ENCODE measurements around the gene CLK2. TPM values are rescaled to one million over a fixed set of nuclear protein-coding genes. Genes with fewer than 3 reads are reported as not detected.

The CLK2 gene
- total and polyA plus RNA-seq, 7 experiments from 2014 or later = 16.7 to 137 (median 73.7) TPM

DNA sequence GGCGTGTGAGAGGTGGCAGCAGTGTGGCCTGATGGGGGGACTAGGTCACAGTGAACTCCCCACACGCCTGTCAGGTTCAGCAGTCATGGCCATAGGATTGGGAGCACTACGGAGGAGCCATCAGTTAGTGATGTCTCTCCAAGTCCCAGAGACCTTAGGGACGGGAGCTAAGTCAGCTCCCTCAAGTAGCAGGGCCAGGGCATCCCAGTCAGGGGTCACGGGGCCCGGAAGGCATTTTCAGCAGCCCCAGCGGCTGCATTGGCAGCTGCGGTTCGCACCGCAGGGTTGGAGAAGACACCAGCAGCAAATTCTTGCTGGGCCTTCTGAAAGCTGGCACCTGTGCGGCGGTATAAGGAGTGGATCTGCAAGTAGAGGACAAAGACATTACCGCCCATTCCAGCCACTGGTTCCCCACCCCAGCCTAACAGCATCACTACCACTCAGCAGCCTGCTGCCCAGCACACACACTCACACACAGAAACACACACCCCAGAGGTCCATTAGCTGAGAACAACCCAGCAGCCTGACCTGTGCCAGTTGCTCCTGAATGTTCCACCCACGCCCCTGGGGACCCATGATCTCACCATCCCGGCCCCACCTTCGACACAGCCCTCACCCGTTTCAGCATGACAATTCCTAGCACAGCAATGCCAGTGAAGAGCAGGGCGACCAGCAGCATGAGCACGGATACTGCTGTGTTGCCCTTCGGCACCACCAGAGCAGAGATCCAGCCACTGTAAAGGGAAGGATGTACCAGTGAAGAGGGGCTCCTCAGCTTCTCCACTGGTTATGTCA is 17.0 kb downstream of the CLK2 start:
- H3K27ac Mint-ChIP-seq = peak overlapping the region; percentile 18 to 75 (median 46)
- ChIA-PET POLR2A (interaction anchor here (0.9 to 2.2 kb wide), 4 partner anchors 11 to 489 kb away, joined by 3 to 8 read pairs (median 3); no protein-coding TSS in a partner anchor), CTCF (interaction anchor here (0.7 to 1.3 kb wide), 2 partner anchors 66 to 78 kb away, joined by 3 read pairs; no protein-coding TSS in a partner anchor)
- H3K4me1 Mint-ChIP-seq = peaks cover 27 to 51% (median 44%) of the 10 kb centered on the region in 7 donors
- intact Hi-C loops (cut with micrococcal nuclease) = loop anchor here in 1 of 2 donors (5.0 to 10.0 kb wide), 2 partner anchors 49 to 249 kb away; partner anchors contain the start of genes MTX1 and THBS3
- ATAC-seq = no peak
- H3K9me3 Mint-ChIP-seq = peaks cover 0 to 1% (median 0%) of the 10 kb centered on the region in 11 donors
- no peaks in the 10 kb centered on the region for H3K27me3 Mint-ChIP-seq
- Histone ChIP-seq H3K27me3 (ENCODE audit: control insufficient read depth in 2 of 2, insufficient read depth in 2 of 2, low read length in 2 of 2) (no peaks in the 10 kb centered on the region), H3K4me1 (ENCODE audit: control insufficient read depth in 2 of 2, insufficient read depth in 2 of 2, low read length in 2 of 2) (peaks cover 13 to 22% of the 10 kb centered on the region in 2 donors), H3K27ac (ENCODE audit: low read depth, low read length) (peak overlapping the region; percentile 63), H3K4me3 (ENCODE audit: low read length) (no peak overlapping the region), H3K36me3 (ENCODE audit: control insufficient read depth in 2 of 3, insufficient read depth in 3 of 3, low read length in 3 of 3) (peaks cover 0 to 33% (median 6%) of the 10 kb centered on the region in 3 experiments), H3K9me3 (ENCODE audit: control insufficient read depth in 2 of 3, low read length in 3 of 3) (no peaks in the 10 kb centered on the region)
- peak overlapping the region; percentile 63 to 85 (median 76) for H3K4me3 Mint-ChIP-seq
- H3K36me3 Mint-ChIP-seq = peaks cover 0 to 22% (median 18%) of the 10 kb centered on the region in 5 donors
- DNase-seq = no peak

- Histone ChIP-seq H3K4me3 (ENCODE audit: low read length) (peak within 1 kb of the TSS; percentile 68), H3K36me3 (ENCODE audit: control insufficient read depth in 2 of 3, insufficient read depth in 3 of 3, low read length in 3 of 3) (peaks cover 0 to 30% (median 6%) of the 10 kb centered on the region in 3 experiments), H3K27me3 (ENCODE audit: control insufficient read depth in 2 of 2, insufficient read depth in 2 of 2, low read length in 2 of 2) (no peaks in the 10 kb centered on the region), H3K27ac (ENCODE audit: low read depth, low read length) (peak within 1 kb of the TSS; percentile 63), H3K4me1 (ENCODE audit: control insufficient read depth in 2 of 2, insufficient read depth in 2 of 2, low read length in 2 of 2) (peaks cover 7 to 14% of the 10 kb centered on the region in 2 donors), H3K9me3 (ENCODE audit: control insufficient read depth in 2 of 3, low read length in 3 of 3) (no peaks in the 10 kb centered on the region)
- Mint-ChIP-seq H3K27ac (peak within 1 kb of the TSS; percentile 28 to 88 (median 72)), H3K9me3 (peaks cover 0 to 1% (median 0%) of the 10 kb centered on the region in 11 donors), H3K4me1 (peaks cover 21 to 49% (median 42%) of the 10 kb centered on the region in 7 donors), H3K4me3 (peak within 1 kb of the TSS; percentile 68 to 85 (median 82)), H3K27me3 (no peaks in the 10 kb centered on the region), H3K36me3 (peaks cover 0 to 21% (median 16%) of the 10 kb centered on the region in 5 donors)
- CTCF ChIA-PET = interaction anchor here (0.6 to 1.3 kb wide), 3 partner anchors 52 to 82 kb away, joined by 3 to 7 read pairs (median 4); partner anchors contain the start of gene KRTCAP2
- intact Hi-C loops (cut with micrococcal nuclease) = loop anchor here (1.0 to 10.0 kb wide), 5 partner anchors 17 to 249 kb away; partner anchors contain the start of genes CLK2 (in 2 of the 2), MTX1 (in 1 of the 2) and THBS3 (in 1 of the 2)
- ATAC-seq (peak; percentile 72), DNase-seq (peak; percentile 51 to 83 (median 66))
- POLR2A ChIA-PET = interaction anchor here (0.7 to 2.2 kb wide), 3 partner anchors 10 to 602 kb away, joined by 3 to 8 read pairs (median 5); partner anchors contain the start of gene GON4L
Measured at GRCh38 chr1:155255243-155256007, 17.9 kb downstream of the CLK2 start, which contains the start of gene ENTREP3. Gene ENTREP3, minus strand, starts transcription at chr1:155255483. Its CDS starts 606 bp downstream, at chr1:155254877.

DNA sequence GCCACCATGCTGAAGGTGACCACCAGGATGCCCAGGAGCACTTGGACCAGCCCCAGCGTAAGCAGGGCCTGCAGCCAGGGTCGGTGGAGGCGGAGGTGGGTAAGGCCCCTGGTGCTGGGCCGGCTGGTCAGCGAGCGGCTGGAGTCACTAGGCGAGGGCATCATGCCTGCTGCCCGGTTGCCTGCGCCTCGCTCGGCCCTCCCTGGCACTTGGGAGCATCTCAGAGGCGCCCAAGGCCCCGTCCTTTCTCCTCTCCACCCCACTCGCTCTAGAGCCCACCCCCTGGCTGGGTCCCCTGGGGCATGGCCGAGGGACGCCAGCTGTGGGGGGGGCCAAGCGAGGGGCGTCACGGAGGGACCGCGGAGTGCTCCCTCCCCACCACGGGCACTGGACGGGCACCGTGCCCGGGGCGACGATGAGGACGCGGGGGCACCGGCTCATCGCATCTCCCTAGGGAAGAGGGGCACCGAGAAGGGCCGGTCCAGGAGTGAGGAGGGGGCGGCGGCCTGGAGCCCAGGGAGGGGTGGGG is 18.5 kb downstream of the CLK2 start:
- peak overlapping the region; percentile 68 to 85 (median 82) for H3K4me3 Mint-ChIP-seq
- CTCF ChIA-PET = interaction anchor here (0.6 to 1.3 kb wide), 3 partner anchors 53 to 82 kb away, joined by 3 to 7 read pairs (median 4); partner anchors contain the start of gene KRTCAP2
- H3K27ac Mint-ChIP-seq = peak overlapping the region in 5 of 9 donors; percentile 22 to 88 (median 59)
- H3K36me3 Mint-ChIP-seq = peaks cover 0 to 17% (median 14%) of the 10 kb centered on the region in 5 donors
- peaks cover 0 to 1% (median 0%) of the 10 kb centered on the region in 11 donors for H3K9me3 Mint-ChIP-seq
- no peaks in the 10 kb centered on the region for H3K27me3 Mint-ChIP-seq
- peaks cover 20 to 45% (median 39%) of the 10 kb centered on the region in 7 donors for H3K4me1 Mint-ChIP-seq
- POLR2A ChIA-PET = interaction anchor here (0.6 to 2.2 kb wide), 3 partner anchors 10 to 602 kb away, joined by 3 to 8 read pairs (median 5); partner anchors contain the start of gene GON4L
- H3K27ac ChIP-seq (ENCODE audit: low read depth, low read length) = peak overlapping the region; percentile 63
- intact Hi-C loops (cut with micrococcal nuclease) = loop anchor here (1.0 to 10.0 kb wide), 5 partner anchors 18 to 250 kb away; partner anchors contain the start of genes CLK2 (in 2 of the 2), MTX1 (in 1 of the 2) and THBS3 (in 1 of the 2)
- H3K9me3 ChIP-seq (ENCODE audit: control insufficient read depth in 2 of 3, low read length in 3 of 3) = no peaks in the 10 kb centered on the region
- peak overlapping the region; percentile 68 for H3K4me3 ChIP-seq (ENCODE audit: low read length)
- DNase-seq (no peak), ATAC-seq (no peak)
- peaks cover 0 to 25% (median 6%) of the 10 kb centered on the region in 3 experiments for H3K36me3 ChIP-seq (ENCODE audit: control insufficient read depth in 2 of 3, insufficient read depth in 3 of 3, low read length in 3 of 3)
- H3K27me3 ChIP-seq (ENCODE audit: control insufficient read depth in 2 of 2, insufficient read depth in 2 of 2, low read length in 2 of 2) = no peaks in the 10 kb centered on the region
- peaks cover 4 to 10% of the 10 kb centered on the region in 2 donors for H3K4me1 ChIP-seq (ENCODE audit: control insufficient read depth in 2 of 2, insufficient read depth in 2 of 2, low read length in 2 of 2)

GRCh38 chr1:155254228-155254713 is 19.0 kb downstream of the CLK2 start:
- Mint-ChIP-seq H3K27me3 (no peaks in the 10 kb centered on the region), H3K36me3 (peaks cover 0 to 17% (median 13%) of the 10 kb centered on the region in 5 donors), H3K27ac (peak overlapping the region; percentile 22 to 88 (median 59)), H3K4me3 (peak overlapping the region; percentile 68 to 85 (median 78)), H3K9me3 (peaks cover 0 to 1% (median 0%) of the 10 kb centered on the region in 11 donors), H3K4me1 (peaks cover 20 to 45% (median 39%) of the 10 kb centered on the region in 7 donors)
- intact Hi-C loops (cut with micrococcal nuclease) = loop anchor here in 1 of 2 donors (2.0 to 10.0 kb wide), 2 partner anchors 19 to 251 kb away; partner anchors contain the start of gene CLK2
- H3K9me3 ChIP-seq (ENCODE audit: control insufficient read depth in 2 of 3, low read length in 3 of 3) = no peaks in the 10 kb centered on the region
- no peak overlapping the region for H3K27ac ChIP-seq (ENCODE audit: low read depth, low read length)
- ATAC-seq (no peak), DNase-seq (no peak)
- CTCF ChIA-PET = interaction anchor here (0.5 to 1.3 kb wide), 3 partner anchors 53 to 91 kb away, joined by 4 to 7 read pairs (median 4); no protein-coding TSS in a partner anchor
- POLR2A ChIA-PET = interaction anchor here (0.6 to 2.2 kb wide), 2 partner anchors 9 to 25 kb away, joined by 3 to 8 read pairs; no protein-coding TSS in a partner anchor
- H3K27me3 ChIP-seq (ENCODE audit: control insufficient read depth in 2 of 2, insufficient read depth in 2 of 2, low read length in 2 of 2) = no peaks in the 10 kb centered on the region
- H3K4me3 ChIP-seq (ENCODE audit: low read length) = no peak overlapping the region
- H3K4me1 ChIP-seq (ENCODE audit: control insufficient read depth in 2 of 2, insufficient read depth in 2 of 2, low read length in 2 of 2) = peaks cover 4 to 10% of the 10 kb centered on the region in 2 donors
- peaks cover 0 to 23% (median 1%) of the 10 kb centered on the region in 3 experiments for H3K36me3 ChIP-seq (ENCODE audit: control insufficient read depth in 2 of 3, insufficient read depth in 3 of 3, low read length in 3 of 3)

GRCh38 chr1:155253797-155254196 is 19.5 kb downstream of the CLK2 start:
- Mint-ChIP-seq H3K27me3 (no peaks in the 10 kb centered on the region), H3K36me3 (peaks cover 0 to 17% (median 13%) of the 10 kb centered on the region in 5 donors), H3K4me1 (peaks cover 20 to 45% (median 39%) of the 10 kb centered on the region in 7 donors), H3K27ac (peak overlapping the region in 8 of 9 donors; percentile 20 to 80 (median 51)), H3K9me3 (peaks cover 0 to 1% (median 0%) of the 10 kb centered on the region in 11 donors), H3K4me3 (peak overlapping the region; percentile 61 to 85 (median 77))
- Histone ChIP-seq H3K4me1 (ENCODE audit: control insufficient read depth in 2 of 2, insufficient read depth in 2 of 2, low read length in 2 of 2) (peaks cover 4 to 10% of the 10 kb centered on the region in 2 donors), H3K36me3 (ENCODE audit: control insufficient read depth in 2 of 3, insufficient read depth in 3 of 3, low read length in 3 of 3) (peaks cover 0 to 18% (median 0%) of the 10 kb centered on the region in 3 experiments), H3K27ac (ENCODE audit: low read depth, low read length) (no peak overlapping the region), H3K4me3 (ENCODE audit: low read length) (no peak overlapping the region), H3K9me3 (ENCODE audit: control insufficient read depth in 2 of 3, low read length in 3 of 3) (no peaks in the 10 kb centered on the region), H3K27me3 (ENCODE audit: control insufficient read depth in 2 of 2, insufficient read depth in 2 of 2, low read length in 2 of 2) (no peaks in the 10 kb centered on the region)
- ATAC-seq (no peak), DNase-seq (no peak)
- intact Hi-C loops (cut with micrococcal nuclease) = loop anchor here in 1 of 2 donors (2.0 to 10.0 kb wide), 2 partner anchors 19 to 251 kb away; partner anchors contain the start of gene CLK2
- ChIA-PET CTCF (interaction anchor here (0.5 to 0.6 kb wide), 2 partner anchors 92 to 359 kb away, joined by 3 to 4 read pairs; no protein-coding TSS in a partner anchor), POLR2A (no interaction called here)
